H9 (cell line): ENCODE data around the gene EPHA3. TPM values are rescaled to one million over a fixed set of nuclear protein-coding genes. Genes with fewer than 3 reads are reported as not detected.

Experiments used
- DNase-seq: peaks from one replicate; pipeline ENCODE4 v3.0.0-alpha.2; 2017
- H2AFZ ChIP-seq: one replicate; pipeline ENCODE4 v1.6.1; 2013; ENCODE audit warnings: mild to moderate bottlenecking, low read length, control low read depth, moderate library complexity
- H2AK5ac ChIP-seq: 2 replicates; pipeline ENCODE4 v1.6.1; 2013; ENCODE audit warnings: low read length, control low read depth, mixed read lengths; ENCODE audit not compliant: insufficient read length
- H2BK120ac ChIP-seq: one replicate; pipeline ENCODE4 v1.6.1; 2013; ENCODE audit warnings: low read depth, mild to moderate bottlenecking, low read length, control low read depth, inconsistent platforms; ENCODE audit not compliant: poor library complexity, severe bottlenecking
- H2BK12ac ChIP-seq: 2 replicates; pipeline ENCODE4 v1.6.1; 2013; ENCODE audit warnings: low read length, control low read depth, mixed read lengths, low read depth; ENCODE audit not compliant: insufficient read length
- H2BK15ac ChIP-seq: 2 replicates; pipeline ENCODE4 v1.6.1; 2013; ENCODE audit warnings: low read depth, low read length, control low read depth
- H2BK20ac ChIP-seq: one replicate; pipeline ENCODE4 v1.6.1; 2013; ENCODE audit warnings: low read depth, mild to moderate bottlenecking, low read length, control low read depth, inconsistent platforms; ENCODE audit not compliant: poor library complexity, severe bottlenecking
- H2BK5ac ChIP-seq: 2 replicates; pipeline ENCODE4 v1.6.1; 2013; ENCODE audit warnings: low read length, control low read depth, mixed read lengths; ENCODE audit not compliant: insufficient read length
- H3K14ac ChIP-seq: 2 replicates; pipeline ENCODE4 v1.6.1; 2013; ENCODE audit warnings: low read length, control low read depth; ENCODE audit not compliant: insufficient read depth
- H3K18ac ChIP-seq: 2 replicates; pipeline ENCODE4 v1.6.1; 2013; ENCODE audit warnings: low read depth, mild to moderate bottlenecking, mixed read lengths, low read length, control low read depth; ENCODE audit not compliant: insufficient read length
- H3K23ac ChIP-seq: 2 replicates; pipeline ENCODE4 v1.6.1; 2013; ENCODE audit warnings: low read length, control low read depth, mixed read lengths, low read depth; ENCODE audit not compliant: insufficient read length
- H3K23me2 ChIP-seq: 2 replicates; pipeline ENCODE4 v1.6.1; 2013; ENCODE audit warnings: low read depth, mild to moderate bottlenecking, mixed read lengths, low read length, control low read depth; ENCODE audit not compliant: insufficient read length, poor library complexity, severe bottlenecking
- H3K27ac ChIP-seq: 2 replicates; pipeline ENCODE4 v1.5.1; 2013; ENCODE audit warnings: low read length, control low read depth, mixed read lengths, low read depth; ENCODE audit not compliant: insufficient read length
- H3K27me3 ChIP-seq: 2 replicates; pipeline ENCODE4 v1.6.1; 2013; ENCODE audit warnings: low read length, control low read depth, inconsistent platforms; ENCODE audit not compliant: insufficient read depth
- H3K4ac ChIP-seq: 2 replicates; pipeline ENCODE4 v1.6.1; 2013; ENCODE audit warnings: low read depth, mild to moderate bottlenecking, control low read depth, inconsistent platforms, low read length, moderate library complexity
- H3K4me1 ChIP-seq: 2 replicates; pipeline ENCODE4 v1.6.1; 2013; ENCODE audit warnings: low read length, control low read depth, inconsistent platforms; ENCODE audit not compliant: insufficient read depth
- H3K4me2 ChIP-seq: 2 replicates; pipeline ENCODE4 v1.6.1; 2013; ENCODE audit warnings: low read length, control low read depth, mixed read lengths; ENCODE audit not compliant: insufficient read length, insufficient read depth
- H3K56ac ChIP-seq: 2 replicates; pipeline ENCODE4 v1.6.1; 2013; ENCODE audit warnings: low read depth, mild to moderate bottlenecking, mixed read lengths, low read length, control low read depth; ENCODE audit not compliant: insufficient read length
- H3K79me1 ChIP-seq: 2 replicates; pipeline ENCODE4 v1.6.1; 2013; ENCODE audit warnings: low read depth, mild to moderate bottlenecking, moderate library complexity, low read length, control low read depth, inconsistent platforms; ENCODE audit not compliant: insufficient read depth, poor library complexity, severe bottlenecking
- H3K79me2 ChIP-seq: 2 replicates; pipeline ENCODE4 v1.6.1; 2013; ENCODE audit warnings: low read length, control low read depth, inconsistent platforms; ENCODE audit not compliant: insufficient read depth
- H3K9ac ChIP-seq: 2 replicates; pipeline ENCODE4 v1.6.1; 2013; ENCODE audit warnings: low read length, control low read depth, mixed read lengths; ENCODE audit not compliant: insufficient read length; ENCODE audit errors: extremely low read depth
- H3K9me3 ChIP-seq: one replicate; pipeline ENCODE4 v1.6.1; 2013; ENCODE audit warnings: low read depth, low read length, inconsistent platforms; ENCODE audit not compliant: control insufficient read depth
- H3T11ph ChIP-seq: one replicate; pipeline ENCODE4 v1.6.1; 2013; ENCODE audit warnings: mild to moderate bottlenecking, low read length, control low read depth, inconsistent platforms
- H4K20me1 ChIP-seq: one replicate; pipeline ENCODE4 v1.6.1; 2013; ENCODE audit not compliant: control insufficient read depth, insufficient read length, insufficient read depth
- H4K5ac ChIP-seq: 2 replicates; pipeline ENCODE4 v1.6.1; 2013; ENCODE audit warnings: low read depth, mild to moderate bottlenecking, mixed read lengths, low read length, control low read depth; ENCODE audit not compliant: insufficient read length
- H4K8ac ChIP-seq: replicated peaks from 2 replicates; pipeline ENCODE4 v1.6.1; 2013; ENCODE audit warnings: low read length, control low read depth, mixed read lengths, low read depth; ENCODE audit not compliant: insufficient read length
- H4K91ac ChIP-seq: 2 replicates; pipeline ENCODE4 v1.6.1; 2013; ENCODE audit warnings: low read depth, mild to moderate bottlenecking, moderate library complexity, mixed read lengths, low read length, control low read depth; ENCODE audit not compliant: insufficient read length
- H3K27ac Mint-ChIP-seq, 3 experiments: 2 replicates in 2 of 3; 3 replicates in 1 of 3; pipeline ENCODE4 v1.8.0; 2020 to 2021; ENCODE audit warnings: mixed read lengths in 3 of 3, mild to moderate bottlenecking in 1 of 3, moderate library complexity in 1 of 3
- H3K27me3 Mint-ChIP-seq: 2 replicates; pipeline ENCODE4 v1.8.0; 2021; ENCODE audit warnings: low read depth, mild to moderate bottlenecking, moderate library complexity, mixed read lengths
- H3K36me3 Mint-ChIP-seq, 3 experiments: 2 replicates in 2 of 3; 3 replicates in 1 of 3; pipeline ENCODE4 v1.8.0; 2020 to 2021; ENCODE audit warnings: low read depth in 3 of 3, mixed read lengths in 3 of 3; ENCODE audit not compliant: insufficient read depth in 1 of 3
- H3K4me1 Mint-ChIP-seq, 2 experiments: 2 replicates each; pipeline ENCODE4 v1.8.0; 2020; ENCODE audit warnings: mixed read lengths in 2 of 2
- H3K4me3 Mint-ChIP-seq, 2 experiments: 2 replicates in 1 of 2; 3 replicates in 1 of 2; pipeline ENCODE4 v1.8.0; 2020 to 2021; ENCODE audit warnings: mild to moderate bottlenecking in 2 of 2, mixed read lengths in 2 of 2, moderate library complexity in 1 of 2
- H3K9me3 Mint-ChIP-seq, 2 experiments: 2 replicates in 1 of 2; 3 replicates in 1 of 2; pipeline ENCODE4 v1.8.0; 2020; ENCODE audit warnings: mild to moderate bottlenecking in 2 of 2, mixed read lengths in 2 of 2, moderate library complexity in 1 of 2
- WGBS: extraction: QIAGEN DNeasy Blood & Tissue Kit; methylation state at CpG from one replicate; pipeline ENCODE4 v1.1.7; 2013; ENCODE audit warnings: missing lambda C conversion rate, low lambda C conversion rate, mixed read lengths; ENCODE audit not compliant: insufficient read length; ENCODE audit errors: extremely low coverage; 5-methylcytosine and 5-hydroxymethylcytosine counted together
- total RNA-seq: library from RNA; stranded (reverse); gene quantifications from 2 replicates; pipeline ENCODE4 v1.2.1, GENCODE V29; 2021
- TF ChIP-seq, protein P1 (sequence below): fragments of 200-600 bp; sonication (generic); conservative IDR thresholded peaks from 3 replicates; pipeline ENCODE4 v1.8.0; 2021; ENCODE audit warnings: antibody characterized with exemption, mild to moderate bottlenecking

Gene EPHA3
- total RNA-seq, 1 experiment from 2014 or later = 0.66 TPM

DNA sequence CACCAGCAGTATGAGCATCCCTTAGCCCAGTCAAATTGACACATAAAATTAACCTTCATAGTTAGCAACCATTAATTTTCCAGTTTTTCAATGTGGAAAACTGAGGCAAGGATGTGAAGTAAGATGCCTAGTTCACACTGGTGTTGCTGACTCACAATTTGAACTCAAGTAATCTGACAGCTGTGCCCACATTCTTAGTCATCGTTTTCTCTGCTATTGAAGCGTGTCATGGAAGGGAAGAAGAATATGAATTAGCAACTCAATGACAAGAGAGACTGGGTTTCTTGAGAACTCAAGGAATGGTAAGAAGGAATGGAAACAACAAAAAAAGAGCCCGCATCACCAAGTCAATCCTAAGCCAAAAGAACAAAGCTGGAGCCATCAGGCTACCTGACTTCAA lies 261.4 kb downstream of the EPHA3 start:
- Histone ChIP-seq H4K20me1 (no peaks in the 10 kb centered on the region), H3K9me3 (no peaks in the 10 kb centered on the region), H3K9ac (no peak overlapping the region), H3K27ac (no peak overlapping the region), H3K79me1 (no peaks in the 10 kb centered on the region), H4K5ac (no peak overlapping the region), H3K23me2 (no peaks in the 10 kb centered on the region), H2BK15ac (no peak overlapping the region), H3K4me1 (no peaks in the 10 kb centered on the region), H3K27me3 (no peaks in the 10 kb centered on the region), H2AFZ (no peak overlapping the region), H3K18ac (no peak overlapping the region), H2BK20ac (no peak overlapping the region), H3K79me2 (no peaks in the 10 kb centered on the region), H2BK120ac (no peak overlapping the region), H3T11ph (no peak overlapping the region), H4K91ac (no peak overlapping the region), H4K8ac (no peak overlapping the region), H2BK5ac (no peak overlapping the region), H2BK12ac (no peak overlapping the region), H3K23ac (no peak overlapping the region), H3K56ac (no peak overlapping the region), H3K4ac (no peak overlapping the region), H2AK5ac (no peak overlapping the region), H3K4me2 (no peak overlapping the region), H3K14ac (no peak overlapping the region)
- no peak for DNase-seq
- peaks cover 6 to 8% of the 10 kb centered on the region in 2 experiments for H3K9me3 Mint-ChIP-seq
- H3K36me3 Mint-ChIP-seq = peaks cover 5 to 7% (median 5%) of the 10 kb centered on the region in 3 experiments; a peak in 6 of 7 replicates
- WGBS = no CpG with 5 or more reads among the region's 3 CpGs
- H3K4me1 Mint-ChIP-seq = peaks cover 17% of the 10 kb centered on the region in 2 experiments
- H3K27ac Mint-ChIP-seq = no peak overlapping the region
- no peak overlapping the region for H3K4me3 Mint-ChIP-seq
- TF ChIP-seq, protein P1, sequence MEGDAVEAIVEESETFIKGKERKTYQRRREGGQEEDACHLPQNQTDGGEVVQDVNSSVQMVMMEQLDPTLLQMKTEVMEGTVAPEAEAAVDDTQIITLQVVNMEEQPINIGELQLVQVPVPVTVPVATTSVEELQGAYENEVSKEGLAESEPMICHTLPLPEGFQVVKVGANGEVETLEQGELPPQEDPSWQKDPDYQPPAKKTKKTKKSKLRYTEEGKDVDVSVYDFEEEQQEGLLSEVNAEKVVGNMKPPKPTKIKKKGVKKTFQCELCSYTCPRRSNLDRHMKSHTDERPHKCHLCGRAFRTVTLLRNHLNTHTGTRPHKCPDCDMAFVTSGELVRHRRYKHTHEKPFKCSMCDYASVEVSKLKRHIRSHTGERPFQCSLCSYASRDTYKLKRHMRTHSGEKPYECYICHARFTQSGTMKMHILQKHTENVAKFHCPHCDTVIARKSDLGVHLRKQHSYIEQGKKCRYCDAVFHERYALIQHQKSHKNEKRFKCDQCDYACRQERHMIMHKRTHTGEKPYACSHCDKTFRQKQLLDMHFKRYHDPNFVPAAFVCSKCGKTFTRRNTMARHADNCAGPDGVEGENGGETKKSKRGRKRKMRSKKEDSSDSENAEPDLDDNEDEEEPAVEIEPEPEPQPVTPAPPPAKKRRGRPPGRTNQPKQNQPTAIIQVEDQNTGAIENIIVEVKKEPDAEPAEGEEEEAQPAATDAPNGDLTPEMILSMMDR = no peak
- no peaks in the 10 kb centered on the region for H3K27me3 Mint-ChIP-seq
